H1 (cell line): ENCODE results near the gene ODF4. TPM values are rescaled to one million over a fixed set of nuclear protein-coding genes. Genes with fewer than 3 reads are reported as not detected.

Source experiments
- ASH2L ChIP-seq: fragments of 200-600, 300-600 bp; sonication (generic); IDR thresholded peaks from one replicate; pipeline ENCODE4 v1.7.1; 2017; ENCODE audit warnings: low read length
- FOSL1 ChIP-seq: IDR thresholded peaks from 2 replicates; pipeline ENCODE4 v1.6.1; 2011; ENCODE audit warnings: mild to moderate bottlenecking, low read depth, low read length, moderate library complexity; ENCODE audit not compliant: insufficient read depth
- HDAC2 ChIP-seq, 2 experiments: fragments of 300-600 bp in 1 of 2; sonication (generic) in 1 of 2; IDR thresholded peaks; 2 replicates each; pipeline ENCODE4 v1.6.1; 2011 to 2012; ENCODE audit warnings: low read depth in 2 of 2, low read length in 2 of 2, mild to moderate bottlenecking in 2 of 2, moderate library complexity in 2 of 2, borderline replicate concordance in 1 of 2, inconsistent platforms in 1 of 2
- KDM1A ChIP-seq: fragments of 200-600, 300-600 bp; sonication (generic); IDR thresholded peaks from 2 replicates; pipeline ENCODE4 v1.7.1; 2016; ENCODE audit warnings: mild to moderate bottlenecking, low read length, borderline replicate concordance
- RAD21 ChIP-seq, 2 experiments: IDR thresholded peaks in 1 of 2; conservative IDR thresholded peaks in 1 of 2; 2 replicates each; pipeline ENCODE4 v1.6.1; 2011; ENCODE audit warnings: low read depth in 2 of 2, low read length in 2 of 2, improper control_type of control experiment in 1 of 2, inconsistent platforms in 1 of 2, mild to moderate bottlenecking in 1 of 2, moderate library complexity in 1 of 2
- RFX5 ChIP-seq: IDR thresholded peaks from 2 replicates; pipeline ENCODE4 v1.6.1; 2011; ENCODE audit warnings: low read depth, low read length, improper control_type of control experiment, borderline replicate concordance
- RXRA ChIP-seq: IDR thresholded peaks from 2 replicates; pipeline ENCODE4 v1.6.1; 2011; ENCODE audit warnings: low read depth, mild to moderate bottlenecking, low read length, moderate library complexity; ENCODE audit not compliant: insufficient read depth
- polyA plus RNA-seq, 7 experiments: library from polyadenylated mRNA; depleted of rRNA in 3 of 7; stranded (reverse) in 5 of 7; unstranded in 2 of 7; fragments of >200 nt in 5 of 7; fragments of 200-250 nt in 2 of 7; gene quantifications; 1 replicate in 5 of 7; 2 replicates in 1 of 7; 4 replicates in 1 of 7; pipeline versions ENCODE4 v1.2.1 to v1.2.3, GENCODE V29; 2011 to 2013; ENCODE audit warnings: missing spikeins in 2 of 7, mixed read lengths in 2 of 7
- total RNA-seq: library from RNA; stranded (reverse); fragmentation: NEBNext Ultra II Directional; extraction: Animal tissue kit (Norgen Biotek cat#: 25700); gene quantifications from 2 replicates; pipeline ENCODE4 v1.2.1, GENCODE V29; 2021

The ODF4 gene
- total and polyA plus RNA-seq, 2 of the 8 experiments (the other 6 are each of a cell fraction or from before 2014, with no cell fraction given): not detected

GRCh38 chr17:8326511-8327302 is 12.9 kb upstream of the ODF4 start (continued):
- TF ChIP-seq ASH2L (peak; percentile 57), RXRA (no peak), HDAC2 (IDR thresholded peaks at IDR 0.05; ENCODE audit: borderline replicate concordance in 1 of 2, low read depth in 2 of 2, low read length in 2 of 2) (no peak), FOSL1 (no peak), RAD21 (IDR thresholded peaks at IDR 0.05 in 1 of 2, conservative IDR thresholded peaks at IDR 0.05 in 1 of 2; ENCODE audit: low read depth in 2 of 2, low read length in 2 of 2) (no peak), RFX5 (no peak), KDM1A (no peak)
